ENCODE data around the gene SLC26A1. TPM values are rescaled to one million over a fixed set of nuclear protein-coding genes. Genes with fewer than 3 reads are reported as not detected.

Gene SLC26A1
- total RNA-seq, 2 experiments from 2014 or later, result not detected

DNA sequence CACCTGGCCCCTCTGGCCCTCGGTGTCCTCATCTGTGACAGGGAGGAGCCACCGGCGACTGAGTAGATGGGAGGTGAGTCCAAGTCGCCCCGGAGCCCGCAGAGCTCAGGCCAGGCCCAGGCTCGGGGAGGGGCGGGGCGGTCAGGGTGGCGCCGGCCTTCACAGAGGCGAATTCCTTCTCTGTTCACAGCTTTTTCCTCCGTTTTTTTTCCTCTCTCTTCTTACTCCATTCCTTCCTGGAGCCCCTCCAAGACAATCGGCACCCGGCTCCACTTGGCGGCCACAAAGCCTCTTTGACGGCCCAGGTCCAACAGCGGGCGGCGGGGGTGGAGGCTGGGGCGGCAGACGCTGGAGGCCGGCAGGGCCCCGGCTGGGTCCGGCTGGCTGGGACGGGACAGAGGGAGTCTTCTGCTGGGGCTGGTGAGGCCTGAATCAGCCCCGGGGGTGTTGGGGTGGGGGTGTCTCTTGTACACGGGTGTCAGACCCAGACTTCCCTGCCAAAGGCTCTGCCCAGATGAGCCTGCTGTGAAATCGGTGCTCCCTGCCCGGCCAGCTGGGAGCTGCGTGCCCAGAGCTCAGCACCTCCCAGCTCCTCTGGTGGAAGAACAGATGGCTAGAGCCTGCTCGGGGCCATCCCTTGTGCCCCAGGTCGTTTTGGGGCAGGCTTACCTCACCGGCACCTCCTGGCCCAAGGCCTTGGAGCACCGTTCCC lies 40.8 kb upstream of the SLC26A1 start:
- no peak overlapping the region for H3K4me3 Mint-ChIP-seq
- ChIA-PET CTCF (no interaction called here), POLR2A (no interaction called here)
- H3K9me3 Mint-ChIP-seq, result no peaks in the 10 kb centered on the region
- no peaks in the 10 kb centered on the region for H3K36me3 Mint-ChIP-seq
- H3K27me3 Mint-ChIP-seq, result no peaks in the 10 kb centered on the region
- DNase-seq, result no peak
- intact Hi-C loops (cut with micrococcal nuclease), result no loop called here
- no peak overlapping the region for H3K27ac Mint-ChIP-seq
- H3K4me1 Mint-ChIP-seq (ENCODE audit: low read depth), result no peaks in the 10 kb centered on the region

DNA sequence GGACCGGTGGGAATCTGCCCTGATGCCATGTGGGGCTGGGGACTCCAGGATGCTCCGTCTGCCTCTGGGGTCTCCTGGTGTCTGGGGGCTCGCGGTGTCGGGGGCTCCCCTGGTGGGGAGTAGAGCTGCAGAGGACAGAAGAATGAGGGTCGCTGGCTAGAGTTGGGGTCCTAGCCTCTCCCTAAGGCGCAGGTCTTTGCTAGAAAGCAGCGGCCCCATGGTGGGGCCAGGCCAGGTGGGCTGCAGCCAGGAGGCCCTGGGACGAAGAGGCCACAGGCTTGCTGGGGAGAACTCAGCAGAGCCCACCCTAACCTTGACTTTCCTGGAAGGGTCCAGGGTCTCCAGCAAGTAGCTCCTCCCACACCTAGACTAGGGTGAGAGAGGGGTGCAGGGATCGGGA lies 39.7 kb upstream of the SLC26A1 start:
- Mint-ChIP-seq H3K9me3 (no peaks in the 10 kb centered on the region), H3K4me1 (ENCODE audit: low read depth) (no peaks in the 10 kb centered on the region), H3K36me3 (no peaks in the 10 kb centered on the region), H3K4me3 (no peak overlapping the region), H3K27ac (no peak overlapping the region), H3K27me3 (no peaks in the 10 kb centered on the region)
- POLR2A ChIA-PET, result no interaction called here
- intact Hi-C loops (cut with micrococcal nuclease), result no loop called here
- no peak for DNase-seq
- CTCF ChIA-PET, result no interaction called here

DNA sequence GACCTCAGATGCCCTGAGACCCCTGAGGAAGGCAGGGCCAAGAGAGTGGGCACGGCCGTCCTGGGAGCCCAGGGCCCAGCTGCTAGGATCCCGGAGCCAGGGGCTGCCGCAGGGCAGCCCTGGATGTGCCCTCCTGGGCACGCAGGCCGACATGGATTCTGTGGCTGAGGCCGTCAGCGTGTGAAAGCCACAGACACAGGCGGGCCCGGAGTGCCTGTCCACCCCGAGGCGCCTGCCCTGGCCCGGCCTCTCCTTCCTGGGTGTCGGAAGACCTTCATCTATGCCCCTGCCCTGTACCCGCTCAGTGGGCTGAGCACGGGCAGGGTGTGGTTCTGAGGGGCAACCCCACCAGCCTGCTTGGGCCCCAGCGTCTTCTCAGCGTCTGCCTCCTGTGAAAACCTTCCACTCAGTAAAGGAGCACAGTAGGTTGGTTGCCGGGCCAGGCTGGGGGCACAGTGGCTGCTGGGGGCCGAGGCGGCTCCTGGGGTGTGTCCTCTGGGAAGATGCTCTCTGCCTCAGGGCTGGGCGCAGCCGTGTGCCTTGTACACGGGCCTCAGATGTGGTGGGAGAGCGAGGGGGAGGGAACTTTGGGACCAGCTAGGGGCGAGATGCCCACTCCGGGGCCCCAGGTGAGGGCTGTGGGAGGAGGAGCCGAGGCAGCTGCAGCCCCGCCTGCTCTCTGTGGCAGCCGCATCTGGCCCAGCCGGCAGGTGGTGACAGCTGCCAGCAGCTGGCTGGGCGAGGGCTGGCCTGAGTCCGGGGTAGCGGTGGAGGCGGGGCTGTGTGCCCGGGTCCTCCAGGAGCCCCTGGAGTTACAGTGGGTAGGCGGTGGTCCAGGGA lies 39.0 kb upstream of the SLC26A1 start:
- DNase-seq, result no peak
- ChIA-PET CTCF (no interaction called here), POLR2A (no interaction called here)
- H3K36me3 Mint-ChIP-seq, result no peaks in the 10 kb centered on the region
- no peak overlapping the region for H3K4me3 Mint-ChIP-seq
- H3K27ac Mint-ChIP-seq, result no peak overlapping the region
- intact Hi-C loops (cut with micrococcal nuclease), result no loop called here
- H3K4me1 Mint-ChIP-seq (ENCODE audit: low read depth), result no peaks in the 10 kb centered on the region
- H3K9me3 Mint-ChIP-seq, result no peaks in the 10 kb centered on the region
- H3K27me3 Mint-ChIP-seq, result no peaks in the 10 kb centered on the region

DNA sequence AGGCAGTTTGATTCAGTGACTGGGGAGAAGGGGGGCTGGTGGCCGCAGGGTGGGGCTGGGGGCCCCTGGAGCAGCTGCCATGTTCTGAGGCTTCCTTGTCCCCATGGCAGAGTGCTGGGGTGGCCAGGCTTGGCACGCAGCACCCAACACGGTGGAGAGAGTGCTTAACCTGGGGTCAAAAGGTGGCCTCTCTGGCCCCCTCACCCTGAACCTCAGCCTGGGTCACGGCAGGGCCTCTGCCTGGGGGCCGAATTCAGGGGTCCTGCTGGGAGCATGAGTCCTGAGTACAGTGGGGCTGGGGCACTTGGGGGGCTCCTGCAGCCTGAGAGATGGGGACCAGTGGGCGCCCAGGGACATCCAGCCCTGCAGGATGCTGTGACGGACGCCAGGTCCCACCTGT lies 38.1 kb upstream of the SLC26A1 start:
- ChIA-PET CTCF (no interaction called here), POLR2A (no interaction called here)
- no peaks in the 10 kb centered on the region for H3K27me3 Mint-ChIP-seq
- H3K36me3 Mint-ChIP-seq, result no peaks in the 10 kb centered on the region
- H3K4me3 Mint-ChIP-seq, result no peak overlapping the region
- H3K9me3 Mint-ChIP-seq, result no peaks in the 10 kb centered on the region
- no peak overlapping the region for H3K27ac Mint-ChIP-seq
- H3K4me1 Mint-ChIP-seq (ENCODE audit: low read depth), result no peaks in the 10 kb centered on the region
- no peak for DNase-seq
- intact Hi-C loops (cut with micrococcal nuclease), result no loop called here

DNA sequence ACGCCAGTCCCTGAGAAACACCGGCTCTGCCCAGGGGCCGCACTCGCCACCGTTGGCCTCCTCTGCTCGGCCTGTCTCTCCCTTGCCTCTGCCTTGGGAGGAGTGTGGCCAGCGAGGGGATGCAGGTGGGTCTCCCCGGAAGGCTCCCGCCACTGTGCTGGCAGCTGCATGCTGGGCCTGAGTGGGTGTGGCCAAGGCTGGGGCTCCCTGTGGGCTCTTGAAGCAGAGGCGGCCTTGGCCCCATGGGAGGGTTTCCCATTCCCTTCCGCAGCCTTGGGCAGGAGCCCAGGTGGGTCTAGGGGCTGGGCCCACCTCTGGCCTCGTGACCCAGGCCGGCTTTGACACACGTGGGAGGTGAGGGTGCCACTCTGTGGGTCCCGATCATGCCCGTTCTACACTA lies 37.4 kb upstream of the SLC26A1 start:
- Mint-ChIP-seq H3K27me3 (no peaks in the 10 kb centered on the region), H3K9me3 (no peaks in the 10 kb centered on the region), H3K4me3 (no peak overlapping the region), H3K27ac (no peak overlapping the region), H3K36me3 (no peaks in the 10 kb centered on the region), H3K4me1 (ENCODE audit: low read depth) (peaks cover 6% of the 10 kb centered on the region)
- no peak for DNase-seq
- intact Hi-C loops (cut with micrococcal nuclease), result no loop called here
- CTCF ChIA-PET, result no interaction called here
- POLR2A ChIA-PET, result no interaction called here

DNA sequence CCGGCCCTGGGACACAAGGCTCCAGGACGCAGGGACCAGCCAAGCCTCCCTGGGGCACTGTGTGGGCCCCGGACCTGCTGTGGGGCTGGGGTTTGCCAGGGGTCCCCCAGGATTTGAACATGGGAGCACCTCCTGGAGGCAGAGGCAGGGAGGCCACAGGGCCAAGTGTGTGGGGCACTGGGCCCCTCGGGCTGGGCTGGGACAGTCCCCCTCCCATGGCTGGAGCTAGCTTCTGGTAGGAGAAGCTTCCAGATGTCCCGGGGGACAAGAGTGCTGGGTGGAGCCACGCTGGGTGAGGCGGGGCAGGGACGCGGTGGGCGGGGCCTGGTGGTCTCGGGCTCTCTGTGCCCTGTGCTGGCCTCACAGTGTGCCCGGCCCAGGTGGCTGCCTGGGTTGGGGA lies 36.8 kb upstream of the SLC26A1 start:
- no peak overlapping the region for H3K4me3 Mint-ChIP-seq
- no peak for DNase-seq
- H3K27me3 Mint-ChIP-seq, result no peaks in the 10 kb centered on the region
- no peak overlapping the region for H3K27ac Mint-ChIP-seq
- POLR2A ChIA-PET, result no interaction called here
- peaks cover 4% of the 10 kb centered on the region for H3K36me3 Mint-ChIP-seq
- peaks cover 7% of the 10 kb centered on the region for H3K4me1 Mint-ChIP-seq (ENCODE audit: low read depth)
- no peaks in the 10 kb centered on the region for H3K9me3 Mint-ChIP-seq
- intact Hi-C loops (cut with micrococcal nuclease), result no loop called here
- CTCF ChIA-PET, result no interaction called here

DNA sequence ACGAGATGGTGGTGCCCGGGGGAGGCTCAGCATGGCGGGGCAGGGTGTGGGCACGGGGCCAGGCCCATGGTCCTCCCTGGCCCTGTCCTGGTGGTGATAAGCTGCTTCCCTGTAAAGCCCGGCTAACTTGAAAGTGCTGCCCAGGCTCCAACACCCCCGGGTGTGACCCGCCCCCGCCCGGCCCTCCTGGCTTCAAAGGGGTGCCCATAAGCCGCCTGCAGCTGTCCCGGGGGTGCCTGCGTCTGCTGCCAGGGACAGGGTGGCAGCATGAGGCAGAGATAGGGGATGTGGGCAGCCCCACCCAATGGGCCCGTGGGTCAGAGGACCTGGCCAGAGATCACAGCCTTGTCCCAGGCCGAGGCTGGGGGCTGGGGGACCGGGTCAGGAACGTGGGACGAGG lies 36.3 kb upstream of the SLC26A1 start:
- intact Hi-C loops (cut with micrococcal nuclease), result no loop called here
- Mint-ChIP-seq H3K4me1 (ENCODE audit: low read depth) (peaks cover 7% of the 10 kb centered on the region), H3K9me3 (no peaks in the 10 kb centered on the region), H3K4me3 (no peak overlapping the region), H3K27me3 (no peaks in the 10 kb centered on the region), H3K36me3 (peaks cover 4% of the 10 kb centered on the region), H3K27ac (no peak overlapping the region)
- no peak for DNase-seq
- ChIA-PET CTCF (no interaction called here), POLR2A (no interaction called here)

DNA sequence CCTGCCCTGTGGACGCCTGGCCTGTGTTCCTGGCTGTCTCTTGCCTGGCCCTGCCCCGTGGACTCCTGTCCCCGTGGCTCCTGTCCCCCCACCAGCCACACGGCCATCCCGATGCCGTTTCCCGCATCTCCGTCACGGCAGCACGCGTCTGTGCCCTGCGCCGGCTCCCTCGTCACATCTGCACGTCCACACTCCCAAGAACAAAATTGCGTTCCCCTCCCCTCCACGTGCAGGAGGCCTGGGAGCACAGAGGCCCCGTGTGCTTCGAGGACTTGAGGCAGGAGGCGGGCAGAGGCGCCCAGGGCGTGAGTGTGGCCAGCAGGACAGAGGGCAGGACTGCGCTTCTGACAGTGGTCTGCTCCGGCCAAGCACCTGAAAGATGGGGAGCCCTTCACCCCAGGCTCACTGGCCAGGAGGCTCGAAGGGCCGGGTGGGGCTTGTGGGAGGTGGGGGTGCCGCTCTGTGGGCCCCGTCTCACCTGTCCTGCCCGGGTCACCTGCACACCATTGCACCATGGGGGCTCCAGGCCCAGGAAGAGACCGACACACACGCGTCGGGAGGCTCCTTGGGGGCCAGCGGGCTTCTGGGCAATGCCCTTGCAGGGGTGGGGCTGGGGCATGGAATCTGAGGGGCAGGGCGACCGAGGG lies 35.5 kb upstream of the SLC26A1 start:
- Mint-ChIP-seq H3K4me3 (no peak overlapping the region), H3K27ac (no peak overlapping the region), H3K4me1 (ENCODE audit: low read depth) (peaks cover 7% of the 10 kb centered on the region), H3K9me3 (no peaks in the 10 kb centered on the region), H3K36me3 (peaks cover 4% of the 10 kb centered on the region), H3K27me3 (no peaks in the 10 kb centered on the region)
- POLR2A ChIA-PET, result no interaction called here
- intact Hi-C loops (cut with micrococcal nuclease), result no loop called here
- CTCF ChIA-PET, result no interaction called here
- DNase-seq, result no peak

DNA sequence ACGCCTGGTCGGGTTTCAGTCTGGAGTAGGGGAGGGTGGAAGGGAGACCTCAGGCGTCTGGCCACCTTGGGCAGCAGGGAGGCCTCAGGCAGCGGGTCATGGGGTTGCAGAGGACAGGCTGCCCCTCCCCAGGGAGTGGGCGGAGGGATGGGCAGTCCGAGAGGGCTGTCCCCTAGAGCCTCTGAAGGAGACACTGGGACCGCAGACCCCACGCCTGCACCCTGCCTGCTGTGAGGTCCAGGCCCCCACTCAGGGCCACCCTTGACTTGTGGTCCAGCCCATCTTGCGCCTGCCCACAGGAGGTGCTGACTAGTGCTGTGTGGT lies 34.7 kb upstream of the SLC26A1 start:
- Mint-ChIP-seq H3K4me3 (no peak overlapping the region), H3K27me3 (no peaks in the 10 kb centered on the region), H3K27ac (no peak overlapping the region), H3K9me3 (no peaks in the 10 kb centered on the region), H3K36me3 (peaks cover 4% of the 10 kb centered on the region), H3K4me1 (ENCODE audit: low read depth) (peaks cover 7% of the 10 kb centered on the region)
- DNase-seq, result no peak
- ChIA-PET POLR2A (no interaction called here), CTCF (no interaction called here)
- intact Hi-C loops (cut with micrococcal nuclease), result no loop called here

DNA sequence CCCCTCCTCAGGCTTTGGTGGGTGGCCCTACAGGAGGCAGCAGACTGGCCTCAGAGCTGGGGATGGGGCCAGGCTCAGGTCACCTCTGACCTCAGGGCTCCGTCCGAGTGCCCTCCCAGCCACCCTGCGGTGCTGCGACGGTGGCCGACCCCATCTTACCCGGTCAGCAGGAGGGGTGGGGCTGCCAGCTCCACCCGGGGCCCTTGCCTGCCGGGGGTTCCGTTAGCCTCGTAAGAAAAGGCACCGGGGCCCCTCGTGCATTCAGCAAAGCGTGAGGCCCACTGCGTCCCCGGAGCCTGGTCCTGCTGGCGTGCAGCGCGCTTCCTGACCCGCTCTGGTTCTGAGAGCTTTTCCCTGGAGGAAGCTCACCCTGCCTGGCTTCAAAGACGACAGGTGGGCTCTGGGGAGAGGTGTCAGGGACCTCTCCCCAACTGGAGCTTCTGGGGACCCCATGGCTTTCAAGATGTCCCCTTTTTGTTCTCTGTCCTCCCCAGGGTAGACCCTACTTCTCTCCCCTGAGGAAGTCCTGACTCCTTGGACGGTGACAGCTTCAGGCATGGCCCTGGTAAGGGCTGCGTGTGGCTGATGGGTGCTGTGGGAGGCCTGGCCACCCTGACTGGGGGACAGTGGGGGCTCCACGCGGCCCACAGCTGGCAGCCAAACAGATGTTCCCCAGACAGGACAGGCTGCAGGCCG lies 34.2 kb upstream of the SLC26A1 start:
- DNase-seq, result no peak
- ChIA-PET CTCF (no interaction called here), POLR2A (no interaction called here)
- Mint-ChIP-seq H3K4me1 (ENCODE audit: low read depth) (peaks cover 7% of the 10 kb centered on the region), H3K27me3 (no peaks in the 10 kb centered on the region), H3K9me3 (no peaks in the 10 kb centered on the region), H3K36me3 (peaks cover 4% of the 10 kb centered on the region), H3K4me3 (no peak overlapping the region), H3K27ac (no peak overlapping the region)
- intact Hi-C loops (cut with micrococcal nuclease), result no loop called here

DNA sequence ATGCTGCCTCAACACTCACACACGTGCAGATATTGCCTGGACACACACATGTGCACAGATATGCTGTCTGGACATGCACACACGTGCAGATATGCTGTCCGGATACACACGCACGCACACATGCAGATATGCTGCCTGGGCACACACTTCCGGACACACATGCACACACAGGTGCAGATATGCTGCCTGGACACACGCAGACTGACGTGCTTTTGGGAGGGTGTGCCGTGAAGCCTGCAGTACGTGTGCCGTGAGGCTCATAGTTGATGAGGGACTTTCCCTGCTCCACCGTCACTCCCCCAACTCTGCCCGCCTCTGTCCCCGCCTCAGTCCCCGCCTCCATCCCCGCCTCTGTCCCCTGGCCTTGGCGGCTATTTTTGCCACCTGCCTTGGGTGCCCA lies 32.9 kb upstream of the SLC26A1 start:
- peaks cover 4% of the 10 kb centered on the region for H3K36me3 Mint-ChIP-seq
- H3K27me3 Mint-ChIP-seq, result no peaks in the 10 kb centered on the region
- DNase-seq, result peak; percentile 71
- intact Hi-C loops (cut with micrococcal nuclease), result no loop called here
- no peaks in the 10 kb centered on the region for H3K9me3 Mint-ChIP-seq
- CTCF ChIA-PET, result no interaction called here
- POLR2A ChIA-PET, result no interaction called here
- H3K4me1 Mint-ChIP-seq (ENCODE audit: low read depth), result peaks cover 7% of the 10 kb centered on the region
- H3K4me3 Mint-ChIP-seq, result no peak overlapping the region
- no peak overlapping the region for H3K27ac Mint-ChIP-seq

DNA sequence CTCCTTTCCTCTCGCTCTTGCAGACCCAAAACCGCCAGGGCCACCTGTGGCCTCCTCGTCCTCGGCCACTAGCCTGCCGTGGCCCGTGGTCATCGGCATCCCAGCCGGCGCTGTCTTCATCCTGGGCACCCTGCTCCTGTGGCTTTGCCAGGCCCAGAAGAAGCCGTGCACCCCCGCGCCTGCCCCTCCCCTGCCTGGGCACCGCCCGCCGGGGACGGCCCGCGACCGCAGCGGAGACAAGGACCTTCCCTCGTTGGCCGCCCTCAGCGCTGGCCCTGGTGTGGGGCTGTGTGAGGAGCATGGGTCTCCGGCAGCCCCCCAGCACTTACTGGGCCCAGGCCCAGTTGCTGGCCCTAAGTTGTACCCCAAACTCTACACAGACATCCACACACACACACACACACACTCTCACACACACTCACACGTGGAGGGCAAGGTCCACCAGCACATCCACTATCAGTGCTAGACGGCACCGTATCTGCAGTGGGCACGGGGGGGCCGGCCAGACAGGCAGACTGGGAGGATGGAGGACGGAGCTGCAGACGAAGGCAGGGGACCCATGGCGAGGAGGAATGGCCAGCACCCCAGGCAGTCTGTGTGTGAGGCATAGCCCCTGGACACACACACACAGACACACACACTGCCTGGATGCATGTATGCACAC lies 31.8 kb upstream of the SLC26A1 start:
- Mint-ChIP-seq H3K4me1 (ENCODE audit: low read depth) (peaks cover 7% of the 10 kb centered on the region), H3K27me3 (no peaks in the 10 kb centered on the region), H3K4me3 (no peak overlapping the region), H3K9me3 (no peaks in the 10 kb centered on the region), H3K27ac (no peak overlapping the region), H3K36me3 (peaks cover 4% of the 10 kb centered on the region)
- POLR2A ChIA-PET, result no interaction called here
- no peak for DNase-seq
- intact Hi-C loops (cut with micrococcal nuclease), result no loop called here
- CTCF ChIA-PET, result no interaction called here

Data from activated CD4-positive, alpha-beta memory T cell treated with anti-CD3 and anti-CD28 coated beads for 36 hours (primary cell).